Ovary (tissue), 3 donors: ENCODE data around the gene TMUB1.

Experiments
- EP300 ChIP-seq: sonication (generic); formaldehyde crosslinking; IDR thresholded peaks from one replicate; pipeline ENCODE4 v1.6.1; 2017; ENCODE audit warnings: antibody characterized with exemption
- POLR2A ChIP-seq: fragments of 450-650 bp; IDR thresholded peaks from one replicate; pipeline ENCODE4 v1.6.1; 2017; ENCODE audit warnings: antibody characterized with exemption, mild to moderate bottlenecking, moderate library complexity
- TF ChIP-seq, protein P1 (sequence below), 3 donors: fragments of 450-650 bp in 2 of 3; fragments of 200-600 bp in 1 of 3; IDR thresholded peaks; one replicate each; pipeline versions ENCODE4 v1.5.1 to v1.8.0; 2016 to 2022; ENCODE audit warnings: antibody characterized with exemption in 3 of 3, mild to moderate bottlenecking in 1 of 3
- donor health status: DM: no; HTN: no; CAD: no.

DNA sequence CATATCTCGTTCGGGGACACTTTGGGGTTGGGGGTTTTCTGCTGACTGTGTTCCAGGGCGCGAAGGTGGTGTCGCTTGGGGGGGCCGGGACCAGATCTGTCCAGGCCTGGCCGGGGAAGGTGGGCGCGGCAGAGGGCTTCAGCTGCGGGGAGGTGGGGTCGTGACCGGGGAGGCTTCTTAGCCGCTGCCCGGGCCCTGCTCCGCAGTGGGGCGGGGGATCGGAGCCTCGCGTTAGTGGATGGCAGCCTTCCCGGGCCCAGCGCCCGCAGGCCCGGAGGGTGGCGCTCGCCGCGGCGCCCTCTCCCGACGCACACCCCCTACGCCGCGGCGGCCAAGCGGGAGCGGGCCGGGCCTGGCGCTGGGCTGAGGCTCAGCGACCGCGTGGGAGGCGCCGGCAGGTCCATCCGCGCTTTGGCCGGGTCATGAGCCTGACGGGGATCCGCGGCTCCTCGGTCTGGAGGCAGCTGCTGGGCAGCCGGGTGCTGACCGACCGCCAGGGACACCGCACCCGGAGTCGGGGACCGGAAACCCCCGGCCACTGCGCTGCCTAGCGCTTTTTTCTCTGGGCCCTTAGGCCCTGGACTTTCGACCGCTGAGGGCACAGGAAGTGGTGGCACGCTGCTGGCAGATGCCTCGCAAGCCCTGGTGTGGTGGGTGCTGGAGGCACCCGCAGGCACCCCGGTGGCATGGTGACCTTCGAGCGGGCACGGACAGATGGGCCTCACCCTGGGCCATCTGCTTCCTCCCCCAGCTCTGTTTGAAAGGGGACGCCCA is 4.1 kb upstream of the TMUB1 start:
- TF ChIP-seq, protein P1, sequence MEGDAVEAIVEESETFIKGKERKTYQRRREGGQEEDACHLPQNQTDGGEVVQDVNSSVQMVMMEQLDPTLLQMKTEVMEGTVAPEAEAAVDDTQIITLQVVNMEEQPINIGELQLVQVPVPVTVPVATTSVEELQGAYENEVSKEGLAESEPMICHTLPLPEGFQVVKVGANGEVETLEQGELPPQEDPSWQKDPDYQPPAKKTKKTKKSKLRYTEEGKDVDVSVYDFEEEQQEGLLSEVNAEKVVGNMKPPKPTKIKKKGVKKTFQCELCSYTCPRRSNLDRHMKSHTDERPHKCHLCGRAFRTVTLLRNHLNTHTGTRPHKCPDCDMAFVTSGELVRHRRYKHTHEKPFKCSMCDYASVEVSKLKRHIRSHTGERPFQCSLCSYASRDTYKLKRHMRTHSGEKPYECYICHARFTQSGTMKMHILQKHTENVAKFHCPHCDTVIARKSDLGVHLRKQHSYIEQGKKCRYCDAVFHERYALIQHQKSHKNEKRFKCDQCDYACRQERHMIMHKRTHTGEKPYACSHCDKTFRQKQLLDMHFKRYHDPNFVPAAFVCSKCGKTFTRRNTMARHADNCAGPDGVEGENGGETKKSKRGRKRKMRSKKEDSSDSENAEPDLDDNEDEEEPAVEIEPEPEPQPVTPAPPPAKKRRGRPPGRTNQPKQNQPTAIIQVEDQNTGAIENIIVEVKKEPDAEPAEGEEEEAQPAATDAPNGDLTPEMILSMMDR (IDR thresholded peaks at IDR 0.05) = peak in 2 of 3 donors; percentile 22 to 43
- no peak for TF ChIP-seq POLR2A
- TF ChIP-seq EP300 = no peak
